ENCODE results near the gene ERMAP.

GRCh38 chr1:42783092-42783491 is 33.8 kb upstream of the ERMAP start:
- TF ChIP-seq SPI1 (IDR thresholded peaks at IDR 0.05; ENCODE audit: low read depth, low read length): no peak
- TF ChIP-seq POLR2A (IDR thresholded peaks at IDR 0.05; ENCODE audit: low read depth, low read length): no peak
